ENCODE data around the gene BCAS3.

Gene BCAS3

DNA sequence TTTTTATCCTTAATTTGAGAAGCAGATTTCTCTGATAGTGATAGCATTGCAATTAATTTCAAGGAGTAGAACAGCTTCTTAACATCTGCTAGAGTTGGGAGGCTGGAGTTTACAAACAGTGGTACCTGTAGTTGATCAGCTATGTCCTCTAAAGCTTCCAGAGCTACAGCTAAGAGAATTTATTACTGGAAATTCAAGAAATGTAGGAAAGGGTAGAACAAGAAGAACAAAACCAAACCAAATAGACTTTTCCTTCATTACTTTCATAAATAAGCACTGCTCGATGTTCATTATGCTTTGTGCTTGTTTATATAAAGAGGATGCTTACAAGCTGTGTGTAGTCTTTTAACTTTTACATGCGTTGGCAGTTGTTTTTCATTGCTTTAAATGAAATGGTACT lies 388.4 kb downstream of the BCAS3 start:
- no peak for DNase-seq (ENCODE audit: low spot score)

DNA sequence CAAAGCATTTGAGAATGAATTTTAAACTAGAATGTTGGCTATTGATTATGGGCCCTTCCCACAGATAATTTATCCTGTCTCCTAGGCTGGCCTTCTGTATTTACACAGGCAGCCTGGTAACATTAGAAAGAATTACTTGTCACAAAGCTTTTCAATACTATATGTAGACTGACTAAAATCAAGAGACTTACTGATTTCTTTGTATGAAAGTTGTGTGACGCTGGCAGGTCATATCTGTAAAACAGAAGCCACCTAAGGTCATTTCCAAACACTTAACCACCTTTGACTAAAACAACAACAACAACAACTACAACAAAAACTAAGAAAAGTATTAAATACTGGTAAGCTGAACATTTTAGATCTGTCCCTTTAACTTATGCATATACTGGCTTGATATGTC lies 393.0 kb downstream of the BCAS3 start:
- DNase-seq (ENCODE audit: low spot score): no peak

DNA sequence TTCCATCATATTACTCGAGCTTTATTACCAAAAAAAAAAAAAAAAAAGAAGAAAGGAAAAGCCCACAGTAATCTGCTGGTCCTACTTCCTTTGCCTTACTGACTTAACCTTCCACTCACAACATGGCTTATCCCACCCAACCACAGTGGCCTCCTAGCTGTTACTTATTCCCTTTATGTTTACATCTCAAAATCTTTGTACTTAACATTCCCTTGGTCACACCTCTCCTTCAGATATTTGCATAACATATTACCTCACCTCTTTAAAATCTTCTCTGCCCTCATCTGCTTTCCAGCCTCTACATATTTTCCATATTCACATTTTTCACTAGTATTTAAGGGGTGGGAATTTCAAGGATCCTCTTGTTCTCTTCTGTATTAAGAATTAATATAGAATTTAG lies 395.0 kb downstream of the BCAS3 start:
- no peak for DNase-seq (ENCODE audit: low spot score)

- DNase-seq (ENCODE audit: low spot score): no peak
These were observed 395.5 kb downstream of the BCAS3 start for GRCh38 chr17:61073131-61073530.

DNA sequence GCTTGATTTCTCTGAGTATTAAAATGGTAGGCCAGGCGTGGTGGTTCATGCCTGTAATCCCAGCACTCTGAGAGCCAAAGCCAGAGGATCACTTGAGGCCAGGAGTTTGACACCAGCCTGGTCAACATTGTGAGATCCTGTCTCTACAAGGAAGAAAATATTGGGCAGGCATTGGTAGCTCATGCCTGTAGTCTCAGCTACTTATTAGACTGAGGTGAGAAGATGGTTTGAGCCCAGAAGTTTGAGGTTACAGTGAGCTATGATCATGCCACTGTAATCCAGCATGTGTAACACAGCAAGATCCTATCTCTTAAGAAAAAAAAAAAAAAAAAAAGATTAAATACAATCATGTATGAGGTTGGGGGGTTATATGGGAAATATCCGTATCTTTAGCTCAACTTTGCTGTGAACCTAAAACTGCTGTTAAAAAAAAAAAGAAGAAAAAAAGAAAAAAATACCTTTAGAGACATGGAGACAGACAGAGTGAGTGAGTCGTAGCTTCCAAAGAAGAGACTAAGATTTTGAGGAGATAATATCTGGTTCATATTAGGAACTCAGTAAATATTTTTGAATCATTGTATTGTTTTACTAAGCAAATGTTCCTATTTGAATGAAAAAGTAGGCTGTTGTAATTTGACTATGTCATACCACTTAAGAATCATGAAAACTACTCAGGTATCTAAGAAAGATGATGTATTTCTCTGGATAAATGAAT lies 396.3 kb downstream of the BCAS3 start:
- no peak for DNase-seq (ENCODE audit: low spot score)

- DNase-seq (ENCODE audit: low spot score): no peak
These were observed 398.3 kb downstream of the BCAS3 start for GRCh38 chr17:61075988-61076387.

- DNase-seq (ENCODE audit: low spot score): no peak
These were observed 399.0 kb downstream of the BCAS3 start for GRCh38 chr17:61076621-61077031.

GRCh38 chr17:61081959-61082358 lies 404.3 kb downstream of the BCAS3 start:
- DNase-seq (ENCODE audit: low spot score): no peak

DNA sequence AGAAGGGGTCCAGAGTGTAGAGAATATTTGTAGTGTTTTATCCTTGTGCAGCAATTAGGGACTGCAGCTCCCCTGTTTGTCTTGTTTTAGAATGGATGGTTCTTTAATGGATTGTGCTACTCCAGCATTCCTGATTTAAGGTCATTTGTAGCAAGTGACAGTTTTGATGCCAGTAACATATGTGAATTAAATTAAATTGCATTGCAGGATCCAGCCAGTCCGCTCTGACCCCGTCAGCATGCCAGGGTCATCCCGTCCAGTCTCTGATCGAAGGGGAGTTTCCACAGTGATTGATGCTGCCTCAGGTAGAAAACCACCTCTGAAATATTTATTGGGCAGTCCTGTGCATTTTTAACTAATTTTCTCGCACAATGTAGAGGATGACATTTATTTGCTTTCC lies 406.6 kb downstream of the BCAS3 start:
- DNase-seq (ENCODE audit: low spot score): no peak

DNA sequence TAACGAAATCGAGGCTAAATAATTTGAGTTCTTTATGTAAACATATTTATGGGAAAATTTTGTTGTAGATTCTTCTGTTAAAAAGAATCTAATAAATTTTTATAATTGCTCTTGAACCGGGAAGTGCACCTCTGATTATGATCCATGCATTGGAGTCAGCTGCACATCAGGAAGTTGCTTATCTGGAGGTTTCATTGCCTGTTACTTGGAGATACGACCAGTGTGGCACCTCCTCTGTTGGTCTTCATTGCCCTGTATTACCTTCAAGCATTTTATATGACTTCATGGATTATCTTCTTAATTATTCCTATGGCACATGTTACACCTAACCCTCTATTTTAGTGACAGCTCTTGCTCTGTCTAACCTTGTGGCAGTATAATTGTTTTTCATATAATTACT lies 409.4 kb downstream of the BCAS3 start:
- no peak for DNase-seq (ENCODE audit: low spot score)

- no peak for DNase-seq (ENCODE audit: low spot score)
These were observed 410.9 kb downstream of the BCAS3 start for GRCh38 chr17:61088556-61088955.

- DNase-seq (ENCODE audit: low spot score): no peak
These were observed 413.4 kb downstream of the BCAS3 start for GRCh38 chr17:61091096-61091495.

DNA sequence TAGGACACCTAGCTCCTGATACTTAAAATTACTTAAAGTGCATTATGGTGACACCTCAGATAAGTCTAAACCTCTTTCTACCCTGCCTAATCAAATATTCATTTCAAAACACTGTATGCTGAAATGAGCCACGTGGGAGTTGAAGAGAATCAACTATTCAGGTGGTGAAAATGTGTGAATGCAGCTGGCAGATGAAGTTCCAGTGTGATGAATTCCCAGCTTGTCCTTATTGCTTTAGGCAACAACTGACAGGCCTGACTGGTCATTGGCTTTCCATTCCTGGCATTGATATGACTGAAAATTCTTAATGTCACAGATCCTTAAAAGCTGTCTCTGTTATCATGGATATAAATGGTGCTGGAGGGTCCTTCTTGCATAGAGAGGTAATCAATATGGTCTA lies 420.1 kb downstream of the BCAS3 start:
- no peak for DNase-seq (ENCODE audit: low spot score)

DNA sequence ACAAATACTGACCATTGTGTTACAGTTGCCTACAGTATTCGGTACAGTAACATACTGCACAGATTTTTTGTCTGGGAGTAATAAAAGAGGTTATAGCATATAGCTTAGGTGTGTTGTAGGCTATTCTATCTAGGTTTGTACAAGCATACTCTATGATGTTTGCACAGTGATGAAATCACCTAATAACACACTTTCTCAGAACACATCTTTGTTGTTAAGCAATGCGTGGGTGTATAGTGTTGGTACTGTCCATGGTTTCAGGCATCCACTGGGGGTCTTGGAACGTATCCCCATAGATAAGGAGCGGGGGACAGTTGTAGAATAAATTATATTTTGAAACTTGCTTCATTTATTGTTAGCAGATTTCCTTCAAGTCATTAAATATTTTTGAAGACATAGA lies 428.7 kb downstream of the BCAS3 start:
- no peak for DNase-seq (ENCODE audit: low spot score)

DNA sequence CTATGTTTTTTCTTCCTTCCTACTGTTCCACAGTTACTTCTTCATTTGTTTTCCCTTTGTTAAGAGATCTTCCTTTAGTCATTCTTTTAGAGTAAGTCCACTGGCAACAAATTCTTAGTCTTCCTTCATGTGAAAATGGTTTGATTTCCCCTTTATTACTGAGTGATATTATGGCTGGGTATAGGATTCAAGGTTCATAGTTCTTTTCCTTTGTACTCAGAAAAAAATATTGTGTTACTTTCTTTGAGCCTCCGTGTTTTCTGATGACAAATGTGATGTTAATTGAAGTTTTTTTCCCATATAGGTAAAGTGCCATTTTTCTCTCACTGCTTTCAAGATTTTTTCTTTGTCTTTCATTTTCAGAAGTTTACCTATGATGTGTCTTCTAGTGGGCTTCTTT lies 438.9 kb downstream of the BCAS3 start:
- no peak for DNase-seq (ENCODE audit: low spot score)

DNA sequence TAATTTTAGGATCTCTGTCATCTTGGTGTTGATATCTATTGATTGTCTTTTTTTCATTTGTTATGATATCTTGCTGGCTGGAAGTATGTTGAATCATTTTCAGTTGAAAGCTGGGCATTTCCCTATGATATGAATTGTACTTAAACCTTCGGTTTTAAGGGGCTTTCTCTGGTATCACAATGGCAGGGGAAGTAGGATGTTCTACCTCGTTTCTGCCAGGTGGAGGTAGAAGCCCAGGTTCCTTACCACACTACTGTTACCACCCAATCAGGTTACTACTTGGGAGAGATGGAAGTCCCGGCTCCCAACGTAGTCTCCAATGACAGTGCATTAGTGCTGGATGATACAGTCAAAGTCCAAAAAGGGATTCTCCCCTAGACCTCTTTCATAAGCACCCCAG lies 440.3 kb downstream of the BCAS3 start:
- DNase-seq (ENCODE audit: low spot score): no peak

DNA sequence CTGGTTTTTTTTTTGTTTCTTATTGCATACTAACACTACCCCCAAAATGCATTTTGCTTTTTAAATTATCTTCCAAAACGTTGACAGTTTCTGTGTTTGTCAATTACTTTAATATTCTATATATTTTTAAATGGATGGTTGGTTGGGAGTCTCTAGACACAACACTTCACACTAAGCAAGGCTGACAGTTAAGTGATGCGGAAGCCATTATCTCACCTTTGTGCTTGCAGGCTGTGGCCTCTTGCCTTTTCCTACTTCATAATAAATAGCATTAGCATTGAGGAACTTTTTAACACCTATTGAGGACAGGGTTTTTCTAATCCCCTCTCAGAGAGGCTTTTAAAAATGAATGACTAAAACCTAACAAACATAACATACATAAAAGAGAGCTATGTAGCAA lies 441.2 kb downstream of the BCAS3 start:
- DNase-seq (ENCODE audit: low spot score): no peak

- DNase-seq (ENCODE audit: low spot score): no peak
These were observed 444.8 kb downstream of the BCAS3 start for GRCh38 chr17:61122326-61122913.

GRCh38 chr17:61124562-61124961 lies 446.9 kb downstream of the BCAS3 start:
- DNase-seq (ENCODE audit: low spot score): no peak

DNA sequence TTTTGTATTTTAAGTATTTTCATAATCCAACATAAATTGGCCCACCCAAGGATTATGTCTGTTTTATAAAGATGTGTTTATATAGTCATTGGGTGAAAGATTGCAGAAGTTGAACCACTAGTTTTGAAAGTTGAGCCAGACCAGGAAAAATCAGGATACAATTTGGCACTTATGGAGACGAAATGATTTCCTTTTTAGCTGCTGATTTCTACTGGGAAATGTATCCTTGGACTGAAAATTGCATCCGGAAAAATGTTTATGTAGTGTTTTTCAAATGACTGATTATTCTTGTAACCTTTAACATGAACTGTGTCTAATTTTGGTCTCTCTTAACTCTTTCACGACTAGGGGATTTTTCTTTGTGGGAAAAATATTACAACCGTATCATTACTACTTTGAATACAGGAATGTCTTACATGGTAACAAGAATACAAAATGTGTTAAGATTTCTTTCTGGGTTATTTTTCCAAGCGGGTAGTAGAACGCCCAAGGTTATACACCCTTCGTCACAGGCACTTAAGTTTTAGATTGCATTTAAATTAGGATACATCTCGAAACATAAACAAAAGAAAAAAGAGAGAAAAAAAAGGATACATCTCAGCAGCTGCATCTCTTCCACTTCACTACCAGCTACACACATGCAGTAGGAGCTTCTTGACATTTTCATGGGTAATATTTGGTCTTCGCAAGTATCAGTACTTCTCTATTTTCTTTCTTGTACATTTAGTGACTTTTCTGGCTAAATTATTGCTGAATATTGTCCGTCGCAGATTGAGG lies 449.0 kb downstream of the BCAS3 start:
- no peak for DNase-seq (ENCODE audit: low spot score)

GRCh38 chr17:61127960-61128359 lies 450.3 kb downstream of the BCAS3 start:
- DNase-seq (ENCODE audit: low spot score): no peak

DNA sequence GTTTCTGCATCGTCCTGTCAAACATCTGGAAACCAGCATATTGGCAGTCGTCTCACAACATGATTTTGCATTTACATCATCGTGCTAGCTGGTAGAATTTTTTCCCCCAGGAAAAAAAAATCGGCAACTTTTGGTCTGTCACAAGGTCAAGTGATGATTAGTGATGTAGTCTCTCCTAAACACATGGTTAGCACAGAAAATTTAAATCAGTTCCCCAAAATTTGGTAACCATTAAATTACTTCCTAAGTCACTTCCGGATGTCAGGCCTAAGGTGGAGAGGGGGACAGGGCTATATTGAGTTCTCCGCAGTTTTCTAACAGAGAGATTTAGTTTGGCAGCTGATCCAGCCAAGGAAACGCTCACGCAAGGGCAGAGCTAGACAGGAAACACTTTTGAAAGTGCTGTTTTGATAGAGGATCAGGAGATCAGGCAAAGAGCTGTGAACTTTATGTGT lies 451.0 kb downstream of the BCAS3 start:
- no peak for DNase-seq (ENCODE audit: low spot score)
